Fibroblast of pulmonary artery (primary cell): ENCODE results near the gene IL31RA.

Source experiments
- DNase-seq: peaks from one replicate; pipeline ENCODE4 v3.0.0-alpha.2; 2010; ENCODE audit warnings: low read depth
- H3K4me3 ChIP-seq: replicated peaks from 2 replicates; pipeline ENCODE4 v1.5.1; 2011; ENCODE audit warnings: low read depth, mild to moderate bottlenecking, control low read depth, low read length, moderate library complexity
- TF ChIP-seq, protein P1 (sequence below): IDR thresholded peaks from 2 replicates; pipeline ENCODE4 v1.5.1; 2011; ENCODE audit warnings: mild to moderate bottlenecking, control low read depth, low read length, inconsistent platforms; ENCODE audit errors: missing control alignments

Gene IL31RA

DNA sequence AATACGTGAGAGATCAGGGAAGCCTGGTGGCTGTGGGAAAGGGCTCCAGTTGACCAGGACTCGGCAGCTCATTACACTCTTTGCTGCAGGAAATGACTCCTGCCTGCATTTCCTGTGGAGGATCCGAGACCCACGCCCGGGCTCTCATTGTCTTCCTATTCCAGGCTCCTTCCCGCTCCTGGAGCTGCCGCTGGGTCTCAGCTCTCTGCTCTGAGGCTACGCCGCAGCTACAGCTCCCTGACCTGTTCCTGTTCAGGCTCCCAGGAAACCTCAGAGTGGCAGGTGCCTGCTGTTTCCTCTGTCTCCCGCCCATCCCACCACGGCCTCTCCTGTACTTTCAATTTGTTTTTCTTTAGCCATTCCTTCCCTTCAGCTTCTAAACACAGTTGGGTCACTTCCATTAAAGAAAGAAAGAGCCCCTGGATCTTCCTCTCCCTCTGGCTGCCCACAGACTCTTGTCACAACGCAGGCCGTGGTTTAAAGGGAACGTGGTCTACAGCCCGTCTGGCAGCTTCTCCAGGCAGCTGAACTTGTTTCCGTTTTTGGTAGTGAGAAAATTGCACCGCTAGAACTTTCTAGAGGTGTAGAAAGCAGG is 72.1 kb downstream of the IL31RA start:
- H3K4me3 ChIP-seq, result peak overlapping the region; percentile 28
- TF ChIP-seq, protein P1, sequence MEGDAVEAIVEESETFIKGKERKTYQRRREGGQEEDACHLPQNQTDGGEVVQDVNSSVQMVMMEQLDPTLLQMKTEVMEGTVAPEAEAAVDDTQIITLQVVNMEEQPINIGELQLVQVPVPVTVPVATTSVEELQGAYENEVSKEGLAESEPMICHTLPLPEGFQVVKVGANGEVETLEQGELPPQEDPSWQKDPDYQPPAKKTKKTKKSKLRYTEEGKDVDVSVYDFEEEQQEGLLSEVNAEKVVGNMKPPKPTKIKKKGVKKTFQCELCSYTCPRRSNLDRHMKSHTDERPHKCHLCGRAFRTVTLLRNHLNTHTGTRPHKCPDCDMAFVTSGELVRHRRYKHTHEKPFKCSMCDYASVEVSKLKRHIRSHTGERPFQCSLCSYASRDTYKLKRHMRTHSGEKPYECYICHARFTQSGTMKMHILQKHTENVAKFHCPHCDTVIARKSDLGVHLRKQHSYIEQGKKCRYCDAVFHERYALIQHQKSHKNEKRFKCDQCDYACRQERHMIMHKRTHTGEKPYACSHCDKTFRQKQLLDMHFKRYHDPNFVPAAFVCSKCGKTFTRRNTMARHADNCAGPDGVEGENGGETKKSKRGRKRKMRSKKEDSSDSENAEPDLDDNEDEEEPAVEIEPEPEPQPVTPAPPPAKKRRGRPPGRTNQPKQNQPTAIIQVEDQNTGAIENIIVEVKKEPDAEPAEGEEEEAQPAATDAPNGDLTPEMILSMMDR, result no peak
- DNase-seq, result peak; percentile 62

- no peak for DNase-seq
These were observed 72.8 kb downstream of the IL31RA start for GRCh38 chr5:55923865-55924500.

GRCh38 chr5:55924744-55925143 is 73.6 kb downstream of the IL31RA start:
- no peak overlapping the region for H3K4me3 ChIP-seq
- no peak for DNase-seq
- TF ChIP-seq, protein P1, result no peak

More at GRCh38 chr5:55923865-55924500, 72.8 kb downstream of the IL31RA start:
- no peak overlapping the region for H3K4me3 ChIP-seq
- TF ChIP-seq, protein P1, result no peak

DNA sequence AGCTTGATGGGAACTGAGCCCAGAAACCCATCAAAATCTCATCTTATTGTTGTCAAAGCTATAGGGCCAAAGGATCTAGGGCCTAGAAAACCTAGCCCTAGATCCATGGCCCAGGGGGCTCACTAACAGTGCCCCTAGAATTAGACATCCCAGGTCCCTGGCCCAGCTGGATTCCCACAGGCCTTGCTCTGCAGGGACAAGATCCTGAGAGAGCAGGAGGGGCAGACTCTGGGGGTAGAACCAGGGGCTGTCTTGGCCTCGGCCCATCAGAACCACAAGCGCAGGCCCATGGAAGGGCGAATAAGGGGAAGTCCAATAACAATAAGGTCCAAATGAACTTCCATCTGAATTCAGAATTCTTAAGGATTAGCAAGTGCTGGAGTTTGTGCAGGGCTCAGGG is 74.0 kb downstream of the IL31RA start:
- TF ChIP-seq, protein P1, result no peak
- DNase-seq, result no peak
- H3K4me3 ChIP-seq, result no peak overlapping the region

GRCh38 chr5:55925712-55926111 is 74.6 kb downstream of the IL31RA start:
- peak; percentile 11 for DNase-seq
- TF ChIP-seq, protein P1, result no peak
- no peak overlapping the region for H3K4me3 ChIP-seq

DNA sequence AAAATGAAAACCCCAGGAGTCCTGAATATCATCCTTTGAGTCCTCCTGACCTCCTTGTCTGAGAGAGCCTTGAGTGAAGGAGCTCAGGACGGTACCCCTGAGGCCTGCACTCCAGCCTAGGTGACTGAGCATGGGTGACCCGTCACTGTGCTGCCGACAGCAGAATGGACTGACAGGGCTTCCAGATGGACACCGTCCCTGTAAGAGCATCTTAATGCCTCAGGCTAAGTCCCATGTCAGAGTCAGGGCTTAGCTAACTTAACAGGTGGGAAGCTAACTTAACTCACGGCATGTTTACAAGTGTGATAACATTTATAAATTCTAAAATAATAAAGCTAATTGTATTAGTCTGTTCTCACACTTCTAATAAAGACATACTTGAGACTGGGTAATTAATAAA is 75.3 kb downstream of the IL31RA start:
- no peak for DNase-seq
- no peak overlapping the region for H3K4me3 ChIP-seq
- TF ChIP-seq, protein P1, result no peak
